ENCODE data around the gene STX11.

DNA sequence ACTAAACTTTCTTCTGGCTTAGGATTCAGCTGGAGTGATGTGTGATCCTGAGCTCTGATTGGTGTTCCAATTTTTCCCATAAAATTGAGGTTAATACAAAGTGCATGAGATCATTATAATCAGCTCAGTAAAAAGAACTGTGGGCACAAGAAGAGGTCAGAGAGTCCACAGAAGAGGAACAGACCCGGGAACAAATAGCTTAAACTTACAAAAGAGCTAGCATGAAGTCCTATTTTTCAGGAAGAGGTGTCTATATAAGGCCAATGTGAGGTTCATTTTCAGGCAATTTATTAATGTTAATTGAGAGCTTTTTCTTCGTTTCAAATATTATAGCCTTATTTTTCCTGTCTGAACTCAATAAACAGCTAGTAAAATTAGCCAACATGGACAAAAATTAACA is 26.9 kb upstream of the STX11 start:
- TF ChIP-seq, protein P1, sequence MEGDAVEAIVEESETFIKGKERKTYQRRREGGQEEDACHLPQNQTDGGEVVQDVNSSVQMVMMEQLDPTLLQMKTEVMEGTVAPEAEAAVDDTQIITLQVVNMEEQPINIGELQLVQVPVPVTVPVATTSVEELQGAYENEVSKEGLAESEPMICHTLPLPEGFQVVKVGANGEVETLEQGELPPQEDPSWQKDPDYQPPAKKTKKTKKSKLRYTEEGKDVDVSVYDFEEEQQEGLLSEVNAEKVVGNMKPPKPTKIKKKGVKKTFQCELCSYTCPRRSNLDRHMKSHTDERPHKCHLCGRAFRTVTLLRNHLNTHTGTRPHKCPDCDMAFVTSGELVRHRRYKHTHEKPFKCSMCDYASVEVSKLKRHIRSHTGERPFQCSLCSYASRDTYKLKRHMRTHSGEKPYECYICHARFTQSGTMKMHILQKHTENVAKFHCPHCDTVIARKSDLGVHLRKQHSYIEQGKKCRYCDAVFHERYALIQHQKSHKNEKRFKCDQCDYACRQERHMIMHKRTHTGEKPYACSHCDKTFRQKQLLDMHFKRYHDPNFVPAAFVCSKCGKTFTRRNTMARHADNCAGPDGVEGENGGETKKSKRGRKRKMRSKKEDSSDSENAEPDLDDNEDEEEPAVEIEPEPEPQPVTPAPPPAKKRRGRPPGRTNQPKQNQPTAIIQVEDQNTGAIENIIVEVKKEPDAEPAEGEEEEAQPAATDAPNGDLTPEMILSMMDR (IDR thresholded peaks at IDR 0.05) = no peak
- TF ChIP-seq POLR2AphosphoS5 (IDR thresholded peaks at IDR 0.05) = no peak
- TF ChIP-seq EP300 (IDR thresholded peaks at IDR 0.05) = no peak

Data from stomach (tissue), 4 donors.